ENCODE results near the gene GALNT13.
"Not testable (repeated sequence)": the region's sequence is repeated elsewhere in the genome, so short reads cannot be mapped to it uniquely, and the experiment has no call there.

Gene GALNT13

GRCh38 chr2:154437104-154437503 is 565.4 kb downstream of the GALNT13 start:
- no peak for DNase-seq

GRCh38 chr2:154439156-154439555 is 567.4 kb downstream of the GALNT13 start:
- peak; percentile 36 for DNase-seq

- no peak for DNase-seq
Measured at GRCh38 chr2:154443919-154444318, 572.2 kb downstream of the GALNT13 start.

GRCh38 chr2:154446324-154446723 is 574.6 kb downstream of the GALNT13 start:
- DNase-seq = no peak

GRCh38 chr2:154447727-154448418 is 576.2 kb downstream of the GALNT13 start:
- no peak for DNase-seq

- no peak for DNase-seq
Measured at GRCh38 chr2:154449951-154450658, 578.4 kb downstream of the GALNT13 start.

- DNase-seq = no peak
Measured at GRCh38 chr2:154452471-154452870, 580.7 kb downstream of the GALNT13 start.

GRCh38 chr2:154452906-154453493 is 581.3 kb downstream of the GALNT13 start:
- DNase-seq = peak; percentile 52

GRCh38 chr2:154455166-154455565 is 583.4 kb downstream of the GALNT13 start:
- no peak for DNase-seq

GRCh38 chr2:154455866-154456265 is 584.1 kb downstream of the GALNT13 start:
- no peak for DNase-seq

- no peak for DNase-seq
Measured at GRCh38 chr2:154457286-154457685, 585.6 kb downstream of the GALNT13 start.

- no peak for DNase-seq
Measured at GRCh38 chr2:154459286-154459685, 587.6 kb downstream of the GALNT13 start.

- no peak for DNase-seq
Measured at GRCh38 chr2:154462634-154463033, 590.9 kb downstream of the GALNT13 start.

- DNase-seq = no peak
Measured at GRCh38 chr2:154466226-154466625, 594.5 kb downstream of the GALNT13 start.

- peak; percentile 19 for DNase-seq
Measured at GRCh38 chr2:154470376-154470775, 598.7 kb downstream of the GALNT13 start.

- DNase-seq = not testable (repeated sequence)
Measured at GRCh38 chr2:154471492-154471891, 599.8 kb downstream of the GALNT13 start.

GRCh38 chr2:154477319-154477718 is 605.6 kb downstream of the GALNT13 start:
- no peak for DNase-seq

- peak; percentile 54 for DNase-seq
Measured at GRCh38 chr2:154480521-154480920, 608.8 kb downstream of the GALNT13 start.

- no peak for DNase-seq
Measured at GRCh38 chr2:154481336-154481735, 609.6 kb downstream of the GALNT13 start.

- DNase-seq = peak; percentile 54
Measured at GRCh38 chr2:154484338-154485099, 612.8 kb downstream of the GALNT13 start.

GRCh38 chr2:154488801-154489200 is 617.1 kb downstream of the GALNT13 start:
- DNase-seq = no peak

GRCh38 chr2:154489266-154489858 is 617.6 kb downstream of the GALNT13 start:
- DNase-seq = no peak

- no peak for DNase-seq
Measured at GRCh38 chr2:154490530-154490929, 618.8 kb downstream of the GALNT13 start.

All from NCI-H446 treated with DMSO at 0.1 percent for 48 hours (cell line).